NCI-H2107 treated with DMSO at 0.1 percent for 48 hours (cell line): ENCODE results near the gene KANK3.
"Not testable (repeated sequence)": the region's sequence is repeated elsewhere in the genome, so short reads cannot be mapped to it uniquely, and the experiment has no call there.

Source experiments
- DNase-seq: peaks from one replicate; lab custom pipeline; 2025; ENCODE audit not compliant: unreplicated experiment; lab: John Stamatoyannopoulos, UW

KANK3 gene

GRCh38 chr19:8342684-8343482, at the start of gene KANK3:
Gene KANK3 (minus strand): TSS chr19:8343262. CDS start chr19:8337828, 5,434 bp downstream.
- DNase-seq: no peak

GRCh38 chr19:8392017-8392591, 49.0 kb upstream of the KANK3 start:
- no peak for DNase-seq

DNA sequence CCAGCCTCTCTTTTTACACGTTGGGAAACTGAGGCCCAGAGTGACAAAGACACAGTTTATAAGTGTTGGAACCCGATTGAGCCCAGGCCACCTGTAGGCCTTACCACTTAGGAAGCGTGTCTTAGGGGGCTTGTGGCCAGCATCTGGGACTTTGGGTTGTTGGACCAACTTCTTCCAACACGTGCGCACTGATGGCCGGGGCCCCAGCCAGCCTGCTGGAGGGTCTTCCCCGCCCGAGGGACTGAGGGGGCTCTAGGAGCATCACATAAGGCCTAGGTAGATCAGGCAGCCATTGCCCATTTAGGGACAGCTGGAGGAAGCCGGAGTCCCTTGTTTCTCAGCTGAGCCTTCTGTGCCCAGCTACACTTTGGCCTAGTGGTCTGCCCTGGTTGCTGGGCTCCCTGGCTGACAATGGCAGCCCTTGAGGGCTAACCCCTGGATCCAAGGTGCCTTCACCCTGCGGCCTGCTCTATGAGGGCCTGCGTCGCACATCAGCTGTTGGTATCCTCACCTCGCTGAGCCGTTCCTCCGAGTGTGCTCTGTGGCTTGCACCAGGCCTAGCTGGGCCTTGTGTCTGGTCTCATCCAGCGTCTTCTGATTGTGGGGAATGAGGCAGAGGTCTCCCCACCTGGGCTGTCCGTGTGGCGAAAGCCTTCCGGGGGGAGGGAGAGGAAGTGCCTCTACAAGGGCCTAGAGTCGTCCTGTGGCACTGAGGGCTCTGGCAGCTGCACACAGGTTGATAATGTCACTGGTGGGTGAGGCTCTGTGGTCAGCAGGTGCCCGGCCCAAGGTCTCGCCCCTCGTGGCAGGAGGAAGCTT, 48.3 kb upstream of the KANK3 start:
- no peak for DNase-seq

DNA sequence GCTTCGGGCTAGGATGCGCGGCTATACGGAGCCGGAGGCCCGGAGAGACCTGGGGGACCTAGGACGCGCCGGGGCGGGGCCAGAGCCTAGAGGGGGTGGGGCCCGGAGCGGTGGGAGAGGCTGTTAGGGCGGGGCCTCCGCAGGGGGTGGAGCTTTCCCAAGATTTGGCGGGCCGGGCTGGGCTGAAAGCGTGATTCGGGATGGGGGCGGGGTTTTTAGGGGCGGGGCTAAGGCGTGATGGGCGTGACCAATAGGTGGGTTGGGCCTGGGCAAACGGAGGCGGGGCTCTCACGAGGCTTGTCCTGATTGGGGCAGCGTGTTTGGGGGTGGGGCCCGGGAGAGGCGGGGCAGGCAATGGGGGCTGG, 47.5 kb upstream of the KANK3 start:
- peak; percentile 61 for DNase-seq

- peak; percentile 98 for DNase-seq
Measured at GRCh38 chr19:8389891-8390616, 47.0 kb upstream of the KANK3 start, which contains the start of gene RAB11B. Gene RAB11B (plus strand): TSS chr19:8390360. CDS start chr19:8390417, 57 bp downstream.

- no peak for DNase-seq
Measured at GRCh38 chr19:8388612-8388958, 45.5 kb upstream of the KANK3 start.

DNA sequence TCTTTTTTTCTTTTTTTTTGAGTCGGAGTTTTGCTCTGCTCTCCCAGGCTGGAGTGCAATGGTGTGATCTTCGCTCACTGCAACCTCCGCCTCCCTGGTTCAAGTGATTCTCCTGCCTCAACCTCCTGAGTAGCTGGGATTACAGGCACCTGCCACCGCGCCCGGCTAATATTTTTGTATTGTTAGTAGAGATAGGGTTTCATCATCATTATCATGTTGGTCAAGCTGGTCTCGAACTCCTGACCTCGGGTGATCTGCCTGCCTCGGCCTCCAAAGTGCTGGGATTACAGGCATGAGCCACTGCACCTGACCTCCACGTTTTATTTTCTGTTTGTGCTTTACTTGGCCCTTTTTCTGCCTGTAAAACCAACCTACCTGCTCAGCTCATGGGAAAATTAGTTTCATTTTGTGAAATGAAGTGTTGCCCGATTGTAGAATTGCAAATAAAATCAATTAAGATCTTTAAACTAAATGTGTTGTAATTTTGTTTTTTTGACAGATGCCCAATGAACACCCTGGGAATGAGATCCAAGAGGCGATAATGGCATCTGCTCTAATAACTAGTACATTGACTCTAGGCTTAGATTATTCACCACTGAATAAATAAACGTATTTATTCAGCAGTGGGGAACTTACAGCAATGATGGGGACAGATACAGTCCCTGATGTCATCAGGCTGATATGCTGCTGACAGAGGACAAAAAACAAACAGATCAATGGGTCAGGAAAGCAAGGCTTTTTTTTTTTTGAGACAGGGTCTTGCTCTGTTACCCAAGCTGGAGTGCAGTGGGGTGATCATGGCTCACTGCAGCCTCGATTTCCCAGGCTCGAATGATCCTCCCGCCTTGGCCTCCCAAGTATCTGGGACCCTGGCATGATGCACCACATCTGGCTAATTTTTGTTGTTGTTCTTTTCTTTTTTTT, 44.9 kb upstream of the KANK3 start:
- DNase-seq: no peak

- no peak for DNase-seq
Measured at GRCh38 chr19:8386990-8387389, 43.9 kb upstream of the KANK3 start.

DNA sequence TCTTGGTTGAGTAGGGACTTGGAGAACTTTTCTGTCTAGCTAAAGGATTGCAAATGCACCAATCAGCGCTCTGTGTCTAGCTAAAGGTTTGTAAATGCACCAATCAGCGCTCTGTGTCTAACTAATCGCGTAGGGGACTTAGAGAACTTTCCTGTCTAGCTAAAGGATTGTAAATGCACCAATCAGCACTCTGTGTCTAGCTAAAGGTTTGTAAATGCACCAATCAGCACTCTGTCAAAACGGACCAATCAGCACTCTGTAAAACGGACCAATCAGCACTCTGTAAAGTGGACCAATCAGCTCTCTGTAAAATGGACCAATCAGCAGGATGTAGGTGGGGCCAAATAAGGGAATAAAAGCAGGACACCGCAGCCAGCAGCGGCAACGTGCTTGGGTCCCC, 43.4 kb upstream of the KANK3 start:
- DNase-seq: not testable (repeated sequence)

DNA sequence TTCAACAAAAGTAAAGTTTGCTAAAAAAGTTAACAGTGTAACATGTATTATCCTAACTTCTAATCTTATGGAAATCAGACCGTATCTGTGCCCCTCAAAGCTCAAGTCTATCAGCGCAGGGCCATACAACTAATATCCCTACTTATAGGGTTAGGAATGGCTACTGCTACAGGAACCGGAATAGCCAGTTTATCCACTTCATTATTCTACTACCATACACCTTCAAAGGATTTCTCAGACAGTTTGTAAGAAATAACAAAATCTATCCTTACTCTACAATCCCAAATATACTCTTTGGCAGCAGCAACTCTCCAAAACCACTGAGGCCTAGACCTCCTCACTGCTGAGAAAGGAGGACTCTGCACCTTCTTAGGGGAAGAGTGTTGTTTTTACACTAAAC, 42.5 kb upstream of the KANK3 start:
- not testable (repeated sequence) for DNase-seq

DNA sequence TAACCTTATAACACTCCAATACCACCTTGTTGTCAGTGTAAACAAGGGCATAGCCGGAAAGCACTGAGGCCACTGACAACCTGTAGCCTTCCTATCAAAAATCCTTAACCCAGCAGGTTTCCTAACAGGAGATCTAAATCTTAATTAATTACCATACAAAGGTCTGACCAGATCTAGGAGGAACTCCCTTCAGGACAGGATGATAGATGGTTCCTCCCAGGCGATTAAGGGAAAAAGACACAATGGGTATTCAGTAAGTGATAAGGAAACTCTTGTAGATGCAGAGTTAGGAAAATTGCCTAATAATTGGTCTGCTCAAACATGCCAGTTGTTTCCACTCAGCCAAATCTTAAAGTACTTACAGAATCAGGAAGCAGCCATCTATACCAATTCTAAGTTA, 42.0 kb upstream of the KANK3 start:
- not testable (repeated sequence) for DNase-seq

DNA sequence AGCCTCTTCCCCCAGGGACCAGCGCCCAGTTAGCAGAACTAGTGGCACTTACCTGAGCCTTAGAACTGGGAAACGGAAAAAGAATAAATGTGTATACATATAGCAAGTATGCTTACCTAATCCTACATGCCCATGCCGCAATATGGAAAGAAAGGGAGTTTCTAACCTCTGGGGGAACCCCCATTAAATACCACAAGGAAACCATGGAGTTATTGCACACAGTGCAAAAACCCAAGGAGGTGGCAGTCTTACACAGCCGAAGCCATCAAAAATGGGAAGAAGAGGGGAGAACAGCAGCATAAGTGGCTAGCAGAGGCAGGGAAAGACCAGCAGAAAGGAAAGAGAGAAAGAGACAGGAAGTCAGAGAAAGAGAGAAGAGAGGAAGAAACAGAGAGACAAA, 41.5 kb upstream of the KANK3 start:
- not testable (repeated sequence) for DNase-seq

DNA sequence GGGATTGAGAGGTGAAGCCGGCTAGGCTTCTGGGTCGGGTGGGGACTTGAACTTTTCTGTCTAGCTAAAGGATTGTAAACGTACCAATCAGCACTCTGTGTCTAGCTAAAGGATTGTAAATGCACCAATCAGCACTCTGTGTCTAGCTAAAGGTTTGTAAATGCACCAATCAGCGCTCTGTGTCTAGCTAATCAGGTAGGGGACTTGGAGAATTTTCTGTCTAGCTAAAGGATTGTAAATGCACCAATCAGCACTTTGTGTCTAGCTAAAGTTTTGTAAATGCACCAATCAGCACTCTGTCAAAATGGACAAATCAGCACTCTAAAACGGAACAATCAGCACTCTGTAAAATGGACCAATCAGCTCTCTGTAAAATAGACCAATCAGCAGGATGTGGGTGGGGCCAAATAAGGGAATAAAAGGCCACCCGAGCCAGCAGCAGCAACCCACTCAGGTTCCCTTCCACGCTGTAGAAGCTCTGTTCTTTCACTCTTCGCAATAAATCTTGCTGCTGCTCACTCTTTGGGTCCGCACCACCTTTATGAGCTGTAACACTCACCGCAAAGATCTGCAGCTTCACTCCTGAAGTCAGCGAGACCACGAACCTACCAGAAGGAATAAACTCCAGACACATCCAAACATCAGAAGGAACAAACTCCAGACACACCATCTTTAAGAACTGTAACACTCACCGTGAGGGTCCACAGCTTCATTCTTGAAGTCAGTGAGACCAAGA, 36.3 kb upstream of the KANK3 start:
- not testable (repeated sequence) for DNase-seq

DNA sequence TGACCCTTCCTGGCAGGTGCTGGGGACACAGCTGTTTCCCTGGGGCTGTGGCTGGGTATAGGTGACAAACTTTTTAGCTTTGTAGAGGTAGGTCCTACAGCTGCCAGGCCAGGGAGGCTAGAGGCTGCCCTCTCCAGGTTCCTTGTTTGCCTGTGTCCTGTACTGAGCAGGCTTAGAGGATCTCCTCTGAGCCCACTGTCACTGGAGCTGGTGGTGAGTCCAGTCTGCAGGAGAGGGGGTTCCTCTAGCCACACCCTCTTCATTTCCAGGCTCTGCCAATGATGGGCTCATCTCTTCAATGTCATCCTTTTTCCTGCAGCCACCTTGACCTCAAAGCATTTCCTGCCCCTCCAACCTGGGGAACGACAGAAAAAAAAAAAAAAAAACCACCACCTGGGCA, 34.5 kb upstream of the KANK3 start:
- DNase-seq: no peak

DNA sequence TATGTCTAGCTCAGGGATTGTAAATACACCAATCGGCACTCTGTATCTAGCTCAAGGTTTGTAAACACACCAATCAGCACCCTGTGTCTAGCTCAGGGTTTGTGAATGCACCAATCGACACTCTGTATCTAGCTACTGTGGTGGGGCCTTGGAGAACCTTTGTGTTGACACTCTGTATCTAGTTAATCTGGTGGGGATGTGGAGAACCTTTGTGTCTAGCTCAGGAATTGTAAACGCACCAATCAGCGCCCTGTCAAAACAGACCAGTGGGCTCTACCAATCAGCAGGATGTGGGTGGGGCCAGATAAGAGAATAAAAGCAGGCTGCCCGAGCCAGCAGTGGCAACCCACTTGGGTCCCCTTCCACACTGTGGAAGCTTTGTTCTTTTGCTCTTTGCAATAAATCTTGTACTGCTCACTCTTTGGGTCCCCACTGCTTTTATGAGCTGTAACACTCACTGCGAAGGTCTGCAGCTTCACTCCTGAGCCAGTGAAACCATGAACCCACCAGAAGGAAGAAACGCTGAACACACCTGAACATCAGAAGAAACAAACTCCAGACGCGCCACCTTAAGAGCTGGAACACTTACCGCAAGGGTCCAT, 33.4 kb upstream of the KANK3 start:
- DNase-seq: not testable (repeated sequence)

- not testable (repeated sequence) for DNase-seq
Measured at GRCh38 chr19:8375766-8376165, 32.7 kb upstream of the KANK3 start.

GRCh38 chr19:8373867-8374813, 31.1 kb upstream of the KANK3 start:
- DNase-seq: no peak
